ENCODE data around the gene SATB1. TPM values are rescaled to one million over a fixed set of nuclear protein-coding genes. Genes with fewer than 3 reads are reported as not detected.

SATB1 gene
- total and polyA plus RNA-seq, 2 of the 4 experiments (the other 2 are of a cell fraction): 7.5 to 10.7 TPM

DNA sequence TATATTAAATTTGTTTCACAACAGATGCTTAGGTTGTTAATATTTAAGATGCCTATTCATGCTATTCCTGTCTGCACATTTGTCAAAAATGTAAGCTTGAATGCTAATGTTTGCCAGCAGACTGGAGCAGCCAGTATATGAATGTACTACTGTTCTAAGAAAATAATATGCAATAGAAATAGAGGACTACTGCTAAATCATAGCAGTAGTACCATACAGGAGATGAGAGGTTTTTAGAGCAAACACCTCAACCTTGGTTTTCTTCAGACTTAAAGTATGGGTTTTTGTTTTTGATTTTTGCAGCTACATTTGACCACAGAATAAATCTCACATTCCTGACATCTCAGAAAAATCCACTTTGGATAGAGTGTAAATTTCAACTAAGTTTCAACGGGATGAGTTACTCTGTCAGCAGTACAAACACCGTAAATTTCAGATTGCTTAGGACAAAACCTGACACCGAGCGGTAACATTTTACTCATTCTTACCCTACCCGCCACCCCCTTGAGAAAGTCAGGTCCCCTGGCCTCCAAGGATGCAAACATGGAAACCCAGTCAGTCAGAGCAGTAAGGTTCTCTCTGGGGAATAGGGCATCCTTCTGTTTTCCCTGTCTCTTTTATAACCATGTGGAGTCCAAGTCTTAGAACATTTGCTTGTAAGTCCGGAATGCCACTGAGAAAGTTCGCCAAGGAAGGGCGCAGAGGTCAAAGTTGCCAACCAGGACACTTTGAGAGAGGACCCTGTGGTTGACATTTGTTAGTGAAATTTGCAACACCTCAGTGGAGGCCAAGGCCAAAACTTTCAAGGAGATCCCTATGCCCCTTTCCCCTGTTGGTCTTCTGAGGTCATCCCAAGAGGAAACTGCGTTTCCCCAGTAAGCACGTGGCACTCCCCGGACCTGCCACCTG, 17.9 kb upstream of the SATB1 start:
- H3K9ac ChIP-seq (ENCODE audit: low read depth, low read length): no peak overlapping the region
- in situ Hi-C loops (cut with MboI; ENCODE audit: low sequenced_read_pairs) (no loop called here), intact Hi-C loops (cut with micrococcal nuclease) (no loop called here), dilution Hi-C loops (cut with HindIII; ENCODE audit: low sequenced_read_pairs, unreplicated experiment) (no loop called here)
- ChIA-PET CTCF (no interaction called here), POLR2A (ENCODE audit: unreplicated experiment) (no interaction called here)
- H2AFZ ChIP-seq (replicated peaks; ENCODE audit: low read length, poor library complexity): peak overlapping the region; percentile 75
- BruUV-seq (replicated peaks): no TSS peak
- DNase-seq (no peak), ATAC-seq (ENCODE audit: low read depth) (no peak)
- no peak overlapping the region for H2AK9ac ChIP-seq (replicated peaks; ENCODE audit: low read depth, low read length, poor library complexity)
- 24% methylated on average over 4 of the region's 11 CpGs; no CpG with 5 or more reads in 1 of the 2 experiments for WGBS, 2 experiments (ENCODE audit: extremely low coverage in 2 of 2, insufficient read length in 1 of 2)
- H4K5ac ChIP-seq (ENCODE audit: low read depth, low read length): no peak overlapping the region
- no peak overlapping the region for H3K56ac ChIP-seq (ENCODE audit: extremely low read depth, insufficient read depth, low read length)
- no peaks in the 10 kb centered on the region for H3K4me1 ChIP-seq (ENCODE audit: control insufficient read depth, insufficient read depth, low read length)
- no peaks in the 10 kb centered on the region for H3K9me3 ChIP-seq (ENCODE audit: control insufficient read depth, insufficient read depth, low read length)
- H3K4ac ChIP-seq (ENCODE audit: low read depth, low read length): no peak overlapping the region
- H4K91ac ChIP-seq (ENCODE audit: insufficient read depth, low read depth, low read length): no peak overlapping the region
- no peak overlapping the region for H3K27ac ChIP-seq (ENCODE audit: insufficient read depth, low read length)
- H3K9me1 ChIP-seq (ENCODE audit: insufficient read depth, low read length): no peaks in the 10 kb centered on the region
- no peaks in the 10 kb centered on the region for H3K79me1 ChIP-seq (ENCODE audit: low read depth in 1 of 2, low read length in 2 of 2)
- H2BK5ac ChIP-seq (ENCODE audit: low read depth, low read length, poor library complexity, severe bottlenecking): no peak overlapping the region
- H3K27me3 ChIP-seq (ENCODE audit: control insufficient read depth, insufficient read depth, low read length): peaks cover 30% of the 10 kb centered on the region
- H2BK120ac ChIP-seq (ENCODE audit: low read depth, low read length): no peak overlapping the region
- no peak overlapping the region for H3K14ac ChIP-seq (replicated peaks; ENCODE audit: low read depth, low read length)
- H2BK15ac ChIP-seq (ENCODE audit: low read depth, low read length): no peak overlapping the region
- H3K4me2 ChIP-seq (ENCODE audit: low read depth, low read length): no peak overlapping the region
- no peak overlapping the region for H3K4me3 ChIP-seq (ENCODE audit: insufficient read depth, low read depth, low read length)
- no peak overlapping the region for H2AK5ac ChIP-seq (ENCODE audit: low read depth, low read length)
- H4K8ac ChIP-seq (ENCODE audit: low read depth in 2 of 2, low read length in 2 of 2): no peak overlapping the region
- no peak overlapping the region for H3K23ac ChIP-seq (ENCODE audit: low read depth, low read length)
- H4K20me1 ChIP-seq (ENCODE audit: insufficient read depth, low read length): no peaks in the 10 kb centered on the region
- H2BK20ac ChIP-seq (ENCODE audit: low read depth, low read length): no peak overlapping the region
- no peaks in the 10 kb centered on the region for H3K36me3 ChIP-seq (ENCODE audit: control insufficient read depth, insufficient read depth, low read length)
- no peak overlapping the region for H3K18ac ChIP-seq (ENCODE audit: low read depth, low read length)
- TF ChIP-seq CHD1 (IDR thresholded peaks at IDR 0.05; ENCODE audit: low read depth, low read length) (no peak), SMC3 (IDR thresholded peaks at IDR 0.05; ENCODE audit: low read depth, low read length) (no peak), MXI1 (IDR thresholded peaks at IDR 0.05; ENCODE audit: borderline replicate concordance, low read depth, low read length) (no peak), RCOR1 (IDR thresholded peaks at IDR 0.05; ENCODE audit: insufficient replicate concordance, low read length) (no peak), BHLHE40 (IDR thresholded peaks at IDR 0.05; ENCODE audit: low read depth, low read length) (no peak), MAFK (IDR thresholded peaks at IDR 0.05; ENCODE audit: low read depth, low read length) (no peak), RFX5 (IDR thresholded peaks at IDR 0.05; ENCODE audit: low read depth, low read length) (no peak), NFE2L2 (IDR thresholded peaks at IDR 0.05; ENCODE audit: low read depth, low read length) (no peak), MAZ (IDR thresholded peaks at IDR 0.05; ENCODE audit: borderline replicate concordance, low read depth, low read length) (no peak), RAD21 (IDR thresholded peaks at IDR 0.05; ENCODE audit: low read length) (no peak), POLR2A (IDR thresholded peaks at IDR 0.05; ENCODE audit: low read depth, low read length) (no peak), FOS (IDR thresholded peaks at IDR 0.05; ENCODE audit: low read depth, low read length) (no peak), CEBPB (IDR thresholded peaks at IDR 0.05; ENCODE audit: low read depth, low read length) (no peak)
- TF ChIP-seq, protein P1, sequence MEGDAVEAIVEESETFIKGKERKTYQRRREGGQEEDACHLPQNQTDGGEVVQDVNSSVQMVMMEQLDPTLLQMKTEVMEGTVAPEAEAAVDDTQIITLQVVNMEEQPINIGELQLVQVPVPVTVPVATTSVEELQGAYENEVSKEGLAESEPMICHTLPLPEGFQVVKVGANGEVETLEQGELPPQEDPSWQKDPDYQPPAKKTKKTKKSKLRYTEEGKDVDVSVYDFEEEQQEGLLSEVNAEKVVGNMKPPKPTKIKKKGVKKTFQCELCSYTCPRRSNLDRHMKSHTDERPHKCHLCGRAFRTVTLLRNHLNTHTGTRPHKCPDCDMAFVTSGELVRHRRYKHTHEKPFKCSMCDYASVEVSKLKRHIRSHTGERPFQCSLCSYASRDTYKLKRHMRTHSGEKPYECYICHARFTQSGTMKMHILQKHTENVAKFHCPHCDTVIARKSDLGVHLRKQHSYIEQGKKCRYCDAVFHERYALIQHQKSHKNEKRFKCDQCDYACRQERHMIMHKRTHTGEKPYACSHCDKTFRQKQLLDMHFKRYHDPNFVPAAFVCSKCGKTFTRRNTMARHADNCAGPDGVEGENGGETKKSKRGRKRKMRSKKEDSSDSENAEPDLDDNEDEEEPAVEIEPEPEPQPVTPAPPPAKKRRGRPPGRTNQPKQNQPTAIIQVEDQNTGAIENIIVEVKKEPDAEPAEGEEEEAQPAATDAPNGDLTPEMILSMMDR (conservative IDR thresholded peaks at IDR 0.05; ENCODE audit: low read depth, low read length): no peak
- TF ChIP-seq, protein P2, sequence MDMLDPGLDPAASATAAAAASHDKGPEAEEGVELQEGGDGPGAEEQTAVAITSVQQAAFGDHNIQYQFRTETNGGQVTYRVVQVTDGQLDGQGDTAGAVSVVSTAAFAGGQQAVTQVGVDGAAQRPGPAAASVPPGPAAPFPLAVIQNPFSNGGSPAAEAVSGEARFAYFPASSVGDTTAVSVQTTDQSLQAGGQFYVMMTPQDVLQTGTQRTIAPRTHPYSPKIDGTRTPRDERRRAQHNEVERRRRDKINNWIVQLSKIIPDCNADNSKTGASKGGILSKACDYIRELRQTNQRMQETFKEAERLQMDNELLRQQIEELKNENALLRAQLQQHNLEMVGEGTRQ (IDR thresholded peaks at IDR 0.05; ENCODE audit: low read depth, low read length): no peak

Measured in IMR-90 (cell line).